Activated T-cell treated with anti-CD3 and anti-CD28 coated beads, Interleukin-2, amount 50 U/mL, for 24 hours (primary cell): Measurements from ENCODE around the gene TWSG1.
"Not testable (repeated sequence)": the region's sequence is repeated elsewhere in the genome, so short reads cannot be mapped to it uniquely, and the experiment has no call there.

ENCODE experiments used
- DNase-seq: peaks from one replicate; pipeline ENCODE4 v3.0.0-alpha.2; 2020
- H3K27ac Mint-ChIP-seq: 2 replicates; pipeline ENCODE4 v1.8.0; 2020; ENCODE audit warnings: mild to moderate bottlenecking, mixed read lengths
- H3K27me3 Mint-ChIP-seq: 2 replicates; pipeline ENCODE4 v1.8.0; 2020; ENCODE audit warnings: mixed read lengths
- H3K36me3 Mint-ChIP-seq: 2 replicates; pipeline ENCODE4 v1.8.0; 2020; ENCODE audit warnings: low read depth, mixed read lengths
- H3K4me1 Mint-ChIP-seq: 2 replicates; pipeline ENCODE4 v1.8.0; 2020; ENCODE audit warnings: low read depth, mixed read lengths
- H3K4me3 Mint-ChIP-seq: 2 replicates; pipeline ENCODE4 v1.8.0; 2020; ENCODE audit warnings: mild to moderate bottlenecking, moderate library complexity, mixed read lengths
- H3K9me3 Mint-ChIP-seq: 2 replicates; pipeline ENCODE4 v1.8.0; 2020; ENCODE audit warnings: mixed read lengths

The TWSG1 gene

DNA sequence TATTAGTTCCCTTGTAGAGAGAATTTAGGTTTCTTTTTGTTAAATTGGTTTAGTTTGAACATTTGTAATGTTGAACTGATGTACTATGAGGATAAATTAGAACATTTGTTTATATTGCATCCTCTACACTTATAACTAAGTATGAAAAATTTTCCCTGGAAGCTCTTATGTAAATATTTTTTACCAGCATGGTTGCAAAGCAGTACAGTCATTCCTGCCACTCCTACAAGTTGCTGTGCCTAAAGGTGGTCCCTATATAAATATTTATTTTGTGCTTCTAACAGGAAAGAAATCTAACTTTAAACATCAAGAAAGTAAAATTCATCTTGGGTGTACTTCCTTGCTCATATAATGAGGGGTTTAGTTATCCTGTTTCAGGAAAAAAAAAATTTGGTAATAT lies 14.2 kb downstream of the TWSG1 start:
- H3K27ac Mint-ChIP-seq: no peak overlapping the region
- H3K36me3 Mint-ChIP-seq: peaks cover 10% of the 10 kb centered on the region

DNA sequence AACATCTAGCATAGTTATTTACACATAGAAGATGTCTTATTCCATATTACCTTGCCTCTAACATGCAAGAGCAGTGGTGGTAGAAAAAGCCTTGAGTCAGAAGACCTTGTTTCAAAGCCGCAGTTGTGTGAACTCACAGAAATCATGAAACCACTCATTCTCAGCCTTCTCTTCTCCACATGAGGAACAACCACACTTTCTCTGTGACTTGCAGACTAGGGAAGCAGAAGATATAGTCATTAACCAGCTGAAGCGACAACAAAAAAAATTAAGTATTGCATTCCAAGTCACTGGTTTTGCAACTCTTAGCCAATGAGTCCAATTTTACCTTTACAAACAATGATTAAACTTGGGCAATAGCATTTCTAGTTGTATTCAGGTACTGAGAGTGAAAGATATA lies 19.0 kb downstream of the TWSG1 start:
- Mint-ChIP-seq H3K4me1 (peaks cover 15% of the 10 kb centered on the region), H3K36me3 (no peaks in the 10 kb centered on the region), H3K27me3 (no peaks in the 10 kb centered on the region), H3K9me3 (no peaks in the 10 kb centered on the region), H3K27ac (no peak overlapping the region), H3K4me3 (no peak overlapping the region)
- no peak for DNase-seq

More for the DNA sequence above, 14.2 kb downstream of the TWSG1 start:
- peaks cover 14% of the 10 kb centered on the region for H3K4me1 Mint-ChIP-seq
- H3K4me3 Mint-ChIP-seq: no peak overlapping the region
- no peaks in the 10 kb centered on the region for H3K9me3 Mint-ChIP-seq
- no peaks in the 10 kb centered on the region for H3K27me3 Mint-ChIP-seq
- DNase-seq: no peak

DNA sequence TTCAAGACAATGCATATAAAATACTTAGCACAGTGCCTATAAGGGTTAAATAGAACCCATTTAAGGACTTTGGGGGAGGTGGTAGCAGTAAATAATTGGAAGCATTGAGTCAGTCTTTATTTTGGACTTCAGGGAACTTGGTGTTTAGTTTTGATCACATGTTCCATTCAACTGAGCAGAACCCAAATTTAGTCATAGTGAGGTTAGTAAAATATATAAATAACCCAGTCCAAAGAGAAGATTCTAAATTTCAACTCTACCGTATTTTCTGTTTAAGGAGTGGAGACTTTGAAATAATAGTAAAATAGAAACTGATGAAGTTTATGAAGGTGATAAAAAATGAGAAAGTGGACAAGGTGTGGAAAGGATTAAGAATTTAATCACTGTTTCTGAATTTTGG lies 19.7 kb downstream of the TWSG1 start:
- H3K27ac Mint-ChIP-seq: no peak overlapping the region
- H3K36me3 Mint-ChIP-seq: no peaks in the 10 kb centered on the region
- no peaks in the 10 kb centered on the region for H3K9me3 Mint-ChIP-seq
- no peak overlapping the region for H3K4me3 Mint-ChIP-seq
- no peaks in the 10 kb centered on the region for H3K27me3 Mint-ChIP-seq
- H3K4me1 Mint-ChIP-seq: peaks cover 11% of the 10 kb centered on the region
- DNase-seq: no peak

GRCh38 chr18:9356976-9357375 lies 22.4 kb downstream of the TWSG1 start:
- no peak for DNase-seq
- H3K4me1 Mint-ChIP-seq: peaks cover 11% of the 10 kb centered on the region
- H3K36me3 Mint-ChIP-seq: peaks cover 14% of the 10 kb centered on the region
- H3K27me3 Mint-ChIP-seq: no peaks in the 10 kb centered on the region
- no peak overlapping the region for H3K4me3 Mint-ChIP-seq
- no peak overlapping the region for H3K27ac Mint-ChIP-seq
- H3K9me3 Mint-ChIP-seq: no peaks in the 10 kb centered on the region

GRCh38 chr18:9359796-9360195 lies 25.2 kb downstream of the TWSG1 start:
- Mint-ChIP-seq H3K4me1 (peaks cover 3% of the 10 kb centered on the region), H3K27me3 (no peaks in the 10 kb centered on the region), H3K4me3 (no peak overlapping the region), H3K27ac (no peak overlapping the region), H3K9me3 (no peaks in the 10 kb centered on the region), H3K36me3 (peaks cover 19% of the 10 kb centered on the region)
- no peak for DNase-seq

- no peak for DNase-seq
- Mint-ChIP-seq H3K27me3 (no peaks in the 10 kb centered on the region), H3K36me3 (peaks cover 19% of the 10 kb centered on the region), H3K4me1 (no peaks in the 10 kb centered on the region), H3K4me3 (no peak overlapping the region), H3K9me3 (no peaks in the 10 kb centered on the region), H3K27ac (no peak overlapping the region)
These were observed 26.6 kb downstream of the TWSG1 start for GRCh38 chr18:9361191-9361590.

GRCh38 chr18:9362869-9363268 lies 28.3 kb downstream of the TWSG1 start:
- no peak for DNase-seq
- H3K36me3 Mint-ChIP-seq: peaks cover 26% of the 10 kb centered on the region
- H3K27me3 Mint-ChIP-seq: no peaks in the 10 kb centered on the region
- no peak overlapping the region for H3K4me3 Mint-ChIP-seq
- no peaks in the 10 kb centered on the region for H3K9me3 Mint-ChIP-seq
- H3K4me1 Mint-ChIP-seq: no peaks in the 10 kb centered on the region
- H3K27ac Mint-ChIP-seq: no peak overlapping the region

- peaks cover 29% of the 10 kb centered on the region for H3K36me3 Mint-ChIP-seq
- no peak overlapping the region for H3K27ac Mint-ChIP-seq
These were observed 29.7 kb downstream of the TWSG1 start for GRCh38 chr18:9364242-9364641.

GRCh38 chr18:9365406-9365805 lies 30.8 kb downstream of the TWSG1 start:
- peaks cover 32% of the 10 kb centered on the region for H3K36me3 Mint-ChIP-seq
- H3K4me1 Mint-ChIP-seq: no peaks in the 10 kb centered on the region
- H3K4me3 Mint-ChIP-seq: no peak overlapping the region
- DNase-seq: no peak
- no peak overlapping the region for H3K27ac Mint-ChIP-seq
- no peaks in the 10 kb centered on the region for H3K27me3 Mint-ChIP-seq
- H3K9me3 Mint-ChIP-seq: no peaks in the 10 kb centered on the region

More at GRCh38 chr18:9364242-9364641, 29.7 kb downstream of the TWSG1 start:
- DNase-seq: no peak
- Mint-ChIP-seq H3K4me3 (no peak overlapping the region), H3K4me1 (no peaks in the 10 kb centered on the region), H3K9me3 (no peaks in the 10 kb centered on the region), H3K27me3 (no peaks in the 10 kb centered on the region)

DNA sequence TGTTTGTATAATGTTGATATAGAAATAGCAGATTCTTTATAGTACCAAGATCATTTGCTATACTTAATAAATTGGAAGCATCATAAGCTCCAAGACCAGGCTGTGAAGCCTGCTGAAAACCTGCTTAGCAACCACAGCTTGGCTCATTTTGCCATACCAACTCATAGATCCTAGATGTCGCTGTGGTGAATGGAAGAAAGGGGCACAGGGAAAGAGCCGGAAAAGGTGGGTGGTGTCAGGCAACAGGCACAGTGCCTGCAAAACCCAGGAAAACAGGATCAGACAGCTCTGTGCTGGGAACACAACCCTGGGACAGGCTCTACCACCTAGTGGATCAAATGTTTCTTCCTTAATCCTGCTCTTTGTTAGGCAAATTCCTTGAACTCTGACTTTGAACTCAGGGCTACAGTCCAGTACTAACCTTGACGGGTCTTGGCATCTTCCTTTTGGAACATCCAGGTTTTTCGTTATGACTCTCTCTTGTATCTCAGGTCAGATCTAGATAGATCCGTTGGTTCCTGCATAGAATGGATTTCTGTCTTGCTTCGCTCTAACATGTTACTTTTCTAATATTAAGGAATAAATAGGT lies 31.6 kb downstream of the TWSG1 start:
- Mint-ChIP-seq H3K27me3 (no peaks in the 10 kb centered on the region), H3K36me3 (peaks cover 30% of the 10 kb centered on the region), H3K9me3 (no peaks in the 10 kb centered on the region), H3K27ac (no peak overlapping the region), H3K4me1 (no peaks in the 10 kb centered on the region), H3K4me3 (no peak overlapping the region)
- DNase-seq: no peak

DNA sequence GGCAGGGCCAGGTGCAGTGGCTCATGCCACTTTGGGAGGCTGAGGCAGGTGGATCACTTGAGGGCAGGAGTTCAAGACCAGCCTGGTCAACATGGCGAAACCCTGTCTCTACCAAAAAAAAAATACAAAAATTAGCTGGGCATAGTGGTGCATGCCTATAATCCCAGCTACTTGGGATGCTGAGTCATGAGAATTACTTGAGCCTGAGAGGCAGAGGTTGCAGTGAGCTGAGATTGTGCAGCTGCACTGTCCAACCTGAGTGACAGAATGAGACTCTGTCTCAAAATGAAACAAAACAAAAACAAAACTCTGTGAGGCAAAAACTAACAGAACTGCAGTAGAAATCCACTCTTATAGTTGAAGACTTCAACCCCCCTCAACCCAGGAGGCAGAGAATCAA lies 38.7 kb downstream of the TWSG1 start:
- H3K9me3 Mint-ChIP-seq, H3K27me3 Mint-ChIP-seq, H3K4me3 Mint-ChIP-seq, H3K27ac Mint-ChIP-seq, DNase-seq, H3K4me1 Mint-ChIP-seq: not testable (repeated sequence)
- H3K36me3 Mint-ChIP-seq: peaks cover 18% of the 10 kb centered on the region

GRCh38 chr18:9379118-9379517 lies 44.5 kb downstream of the TWSG1 start:
- H3K36me3 Mint-ChIP-seq: peaks cover 9% of the 10 kb centered on the region
- H3K9me3 Mint-ChIP-seq: peaks cover 5% of the 10 kb centered on the region
- H3K4me1 Mint-ChIP-seq: no peaks in the 10 kb centered on the region
- no peak overlapping the region for H3K4me3 Mint-ChIP-seq
- no peak overlapping the region for H3K27ac Mint-ChIP-seq
- no peaks in the 10 kb centered on the region for H3K27me3 Mint-ChIP-seq
- DNase-seq: no peak

GRCh38 chr18:9380101-9380500 lies 45.5 kb downstream of the TWSG1 start:
- DNase-seq: no peak
- H3K4me1 Mint-ChIP-seq: no peaks in the 10 kb centered on the region
- no peak overlapping the region for H3K27ac Mint-ChIP-seq
- H3K9me3 Mint-ChIP-seq: peaks cover 5% of the 10 kb centered on the region
- no peak overlapping the region for H3K4me3 Mint-ChIP-seq
- no peaks in the 10 kb centered on the region for H3K27me3 Mint-ChIP-seq
- peaks cover 8% of the 10 kb centered on the region for H3K36me3 Mint-ChIP-seq

- Mint-ChIP-seq H3K9me3 (peaks cover 5% of the 10 kb centered on the region), H3K36me3 (peaks cover 8% of the 10 kb centered on the region), H3K27ac (no peak overlapping the region), H3K27me3 (no peaks in the 10 kb centered on the region), H3K4me3 (no peak overlapping the region), H3K4me1 (no peaks in the 10 kb centered on the region)
- no peak for DNase-seq
These were observed 46.2 kb downstream of the TWSG1 start for GRCh38 chr18:9380621-9381395.

DNA sequence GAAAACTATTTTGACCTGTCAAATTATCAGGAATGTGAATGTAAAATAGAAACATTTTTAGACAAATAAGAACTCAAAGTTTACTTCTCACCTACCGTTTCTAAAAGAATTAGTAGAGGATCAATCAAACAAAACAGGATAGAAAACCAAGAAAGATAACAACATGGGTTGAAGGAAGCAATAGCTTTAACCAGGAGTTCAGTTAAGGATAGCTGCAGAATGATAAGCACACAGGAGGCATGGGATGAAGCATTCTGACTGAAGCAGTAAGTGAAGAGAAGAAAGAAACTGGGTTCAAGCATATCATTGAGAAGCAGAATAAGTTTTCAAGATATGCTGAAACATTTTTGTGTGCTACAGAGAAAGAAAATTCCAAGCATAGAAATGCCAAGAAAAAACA lies 52.3 kb downstream of the TWSG1 start:
- Mint-ChIP-seq H3K27ac (no peak overlapping the region), H3K4me1 (no peaks in the 10 kb centered on the region), H3K9me3 (peaks cover 10% of the 10 kb centered on the region), H3K27me3 (no peaks in the 10 kb centered on the region), H3K36me3 (peaks cover 21% of the 10 kb centered on the region), H3K4me3 (no peak overlapping the region)
- DNase-seq: no peak
